ENCODE data around the gene RNU1-4.
"Not testable (repeated sequence)": the region's sequence is repeated elsewhere in the genome, so short reads cannot be mapped to it uniquely, and the experiment has no call there.

Gene RNU1-4

DNA sequence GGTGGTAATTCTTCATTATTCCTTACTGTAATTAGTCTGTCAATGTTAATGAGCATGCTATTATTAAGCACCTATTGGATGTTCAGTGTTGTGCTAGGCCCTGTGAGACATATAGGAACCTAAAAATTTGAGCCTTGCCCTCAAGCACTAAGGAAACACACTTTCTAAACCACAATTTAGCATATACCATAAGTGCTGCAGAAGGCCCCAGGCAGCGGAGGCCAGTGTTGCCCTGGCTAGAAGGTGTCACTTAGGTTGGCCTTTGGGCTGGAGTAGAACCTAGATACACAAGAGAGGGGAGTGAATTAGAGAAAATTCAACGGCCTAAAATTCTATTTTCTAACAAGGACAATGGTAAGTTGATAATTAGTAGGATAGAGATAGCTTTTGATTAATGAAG, 44.6 kb downstream of the RNU1-4 start:
- not testable (repeated sequence) for H3K4me3 ChIP-seq (ENCODE audit: low read length in 2 of 2); H3K9me3 ChIP-seq (ENCODE audit: control insufficient read depth in 2 of 2, low read length in 2 of 2); H3K27ac ChIP-seq (ENCODE audit: low read depth in 2 of 2, low read length in 2 of 2); H3K4me1 ChIP-seq (ENCODE audit: control insufficient read depth in 2 of 2, insufficient read depth in 2 of 2, low read length in 2 of 2); H3K36me3 ChIP-seq (ENCODE audit: control insufficient read depth in 2 of 2, insufficient read depth in 2 of 2, low read length in 2 of 2); H3K9ac ChIP-seq (ENCODE audit: low read depth in 1 of 2, low read length in 2 of 2); H3K27me3 ChIP-seq (ENCODE audit: control insufficient read depth in 2 of 2, insufficient read depth in 2 of 2, low read length in 2 of 2)

GRCh38 chr1:16786362-16786761, 46.0 kb downstream of the RNU1-4 start:
- not testable (repeated sequence) for H3K27me3 ChIP-seq (ENCODE audit: control insufficient read depth in 2 of 2, insufficient read depth in 2 of 2, low read length in 2 of 2); H3K4me3 ChIP-seq (ENCODE audit: low read length in 2 of 2); H3K4me1 ChIP-seq (ENCODE audit: control insufficient read depth in 2 of 2, insufficient read depth in 2 of 2, low read length in 2 of 2); H3K9me3 ChIP-seq (ENCODE audit: control insufficient read depth in 2 of 2, low read length in 2 of 2); H3K27ac ChIP-seq (ENCODE audit: low read depth in 2 of 2, low read length in 2 of 2); H3K36me3 ChIP-seq (ENCODE audit: control insufficient read depth in 2 of 2, insufficient read depth in 2 of 2, low read length in 2 of 2); H3K9ac ChIP-seq (ENCODE audit: low read depth in 1 of 2, low read length in 2 of 2)

GRCh38 chr1:16787175-16787574, 46.9 kb downstream of the RNU1-4 start:
- not testable (repeated sequence) for H3K27ac ChIP-seq (ENCODE audit: low read depth in 2 of 2, low read length in 2 of 2)

GRCh38 chr1:16787711-16788110, 47.4 kb downstream of the RNU1-4 start:
- H3K27me3 ChIP-seq (ENCODE audit: control insufficient read depth in 2 of 2, insufficient read depth in 2 of 2, low read length in 2 of 2); H3K4me3 ChIP-seq (ENCODE audit: low read length in 2 of 2); H3K9me3 ChIP-seq (ENCODE audit: control insufficient read depth in 2 of 2, low read length in 2 of 2); H3K27ac ChIP-seq (ENCODE audit: low read depth in 2 of 2, low read length in 2 of 2); H3K4me1 ChIP-seq (ENCODE audit: control insufficient read depth in 2 of 2, insufficient read depth in 2 of 2, low read length in 2 of 2); H3K9ac ChIP-seq (ENCODE audit: low read depth in 1 of 2, low read length in 2 of 2); H3K36me3 ChIP-seq (ENCODE audit: control insufficient read depth in 2 of 2, insufficient read depth in 2 of 2, low read length in 2 of 2): not testable (repeated sequence)

More at GRCh38 chr1:16787175-16787574, 46.9 kb downstream of the RNU1-4 start:
- not testable (repeated sequence) for H3K36me3 ChIP-seq (ENCODE audit: control insufficient read depth in 2 of 2, insufficient read depth in 2 of 2, low read length in 2 of 2); H3K4me3 ChIP-seq (ENCODE audit: low read length in 2 of 2); H3K4me1 ChIP-seq (ENCODE audit: control insufficient read depth in 2 of 2, insufficient read depth in 2 of 2, low read length in 2 of 2); H3K9me3 ChIP-seq (ENCODE audit: control insufficient read depth in 2 of 2, low read length in 2 of 2); H3K9ac ChIP-seq (ENCODE audit: low read depth in 1 of 2, low read length in 2 of 2); H3K27me3 ChIP-seq (ENCODE audit: control insufficient read depth in 2 of 2, insufficient read depth in 2 of 2, low read length in 2 of 2)
